K562 (cell line): ENCODE data around the gene TRPM2. TPM values are rescaled to one million over a fixed set of nuclear protein-coding genes. Genes with fewer than 3 reads are reported as not detected.

ENCODE experiments used
- ATAC-seq: fragments of 200-7000 bp; cut with Tn5 transposase; 3 replicates; pipeline ENCODE4 v1.9.1; 2020; ENCODE audit warnings: moderate library complexity
- BruUV-seq: library from RNA; stranded (reverse); fragments of 400-500 nt; replicated peaks from 2 replicates; lab custom pipeline; 2021; lab: Mats Ljungman, UMichigan
- CTCF ChIA-PET: fragments of 300-600 bp; formaldehyde crosslinking; extraction: SDS; loops from one replicate; lab custom pipeline; 2021; ENCODE audit warnings: low intra/inter-chr PET ratio; lab: Yijun Ruan, JAX
- POLR2A ChIA-PET: fragments of 300-600, 350-650 bp; sonication (Branson Sonifier 250); formaldehyde crosslinking; extraction: SDS; loops from one replicate; lab custom pipeline; 2021; ENCODE audit warnings: antibody characterized with exemption, inconsistent platforms; lab: Yijun Ruan, JAX
- DNase-seq, 4 experiments: peaks; one replicate each; pipeline versions ENCODE4 v3.0.0 to v3.0.0-alpha.2; 2011 to 2018; ENCODE audit warnings: low spot score in 3 of 4, mixed read lengths in 3 of 4; ENCODE audit errors: extremely low read depth in 1 of 4
- FAIRE-seq: peaks from 2 replicates; lab custom pipeline; 2011; peaks lifted over from hg19 to GRCh38; lab: Jason Lieb, UNC
- H2AFZ ChIP-seq: 2 replicates; pipeline ENCODE4 v1.6.0; 2011; ENCODE audit warnings: low read depth, low read length, control low read depth, inconsistent platforms
- H3K27ac ChIP-seq: fragments of 200-600 bp; 3 replicates; pipeline ENCODE4 v1.8.0; 2011; ENCODE audit warnings: low read depth, mild to moderate bottlenecking, control low read depth, inconsistent platforms, low read length, moderate library complexity, mixed read lengths; ENCODE audit errors: extremely low read depth
- H3K27me3 ChIP-seq, 2 experiments: fragments of 300-600 bp in 1 of 2; 2 replicates in 1 of 2; 3 replicates in 1 of 2; pipeline versions ENCODE4 v1.6.0 to v1.8.0; 2011; ENCODE audit warnings: inconsistent platforms in 2 of 2, low read length in 2 of 2, mild to moderate bottlenecking in 1 of 2, mixed read lengths in 1 of 2, moderate library complexity in 1 of 2; ENCODE audit not compliant: control insufficient read depth in 2 of 2, insufficient read depth in 2 of 2
- H3K36me3 ChIP-seq: fragments of 300-600 bp; 3 replicates; pipeline ENCODE4 v1.8.0; 2011; ENCODE audit warnings: mild to moderate bottlenecking, low read length, inconsistent platforms; ENCODE audit not compliant: control insufficient read depth, insufficient read depth
- H3K4me1 ChIP-seq, 2 experiments: fragments of 200-600 bp in 1 of 2; replicated peaks in 1 of 2; 2 replicates in 1 of 2; 3 replicates in 1 of 2; pipeline versions ENCODE4 v1.5.1 to v1.8.0; 2011; ENCODE audit warnings: inconsistent platforms in 2 of 2, low read length in 2 of 2, mild to moderate bottlenecking in 1 of 2, mixed read lengths in 1 of 2, moderate library complexity in 1 of 2; ENCODE audit not compliant: control insufficient read depth in 2 of 2, insufficient read depth in 2 of 2
- H3K4me2 ChIP-seq: 2 replicates; pipeline ENCODE4 v1.6.1; 2011; ENCODE audit warnings: low read length, control low read depth, inconsistent platforms, mixed read lengths; ENCODE audit not compliant: insufficient read depth
- H3K4me3 ChIP-seq: fragments of 200-600 bp; sonication (generic), shearing (Covaris generic); 2 replicates; pipeline ENCODE4 v1.5.1; 2016; ENCODE audit warnings: control low read depth, inconsistent platforms
- H3K79me2 ChIP-seq: fragments of 200-600 bp; 3 replicates; pipeline ENCODE4 v1.8.0; 2011; ENCODE audit warnings: low read length, inconsistent platforms; ENCODE audit not compliant: control insufficient read depth, insufficient read depth
- H3K9ac ChIP-seq, 2 experiments: 2 replicates each; pipeline versions ENCODE4 v1.6.0 to v1.6.1; 2011; ENCODE audit warnings: low read depth in 2 of 2, low read length in 2 of 2, control low read depth in 1 of 2, inconsistent platforms in 1 of 2, mild to moderate bottlenecking in 1 of 2, mixed read lengths in 1 of 2; ENCODE audit not compliant: insufficient read depth in 1 of 2
- H3K9me1 ChIP-seq: one replicate; pipeline ENCODE4 v1.6.0; 2011; ENCODE audit warnings: inconsistent platforms, mild to moderate bottlenecking, low read length, moderate library complexity; ENCODE audit not compliant: control insufficient read depth, insufficient read depth
- H3K9me3 ChIP-seq: replicated peaks from 2 replicates; pipeline ENCODE4 v1.5.1; 2011; ENCODE audit warnings: low read depth, low read length, inconsistent platforms; ENCODE audit not compliant: control insufficient read depth, insufficient read depth
- H4K20me1 ChIP-seq: replicated peaks from 2 replicates; pipeline ENCODE4 v1.6.1; 2011; ENCODE audit warnings: low read length, inconsistent platforms, mixed read lengths; ENCODE audit not compliant: control insufficient read depth, insufficient read depth
- E2F5 ChIP-seq: sonication (generic); formaldehyde crosslinking; IDR thresholded peaks from 2 replicates; pipeline ENCODE4 v1.8.0; 2022; ENCODE audit warnings: mild to moderate bottlenecking, missing genetic modification reagents
- ERF ChIP-seq: fragments of 450-650 bp; formaldehyde crosslinking; IDR thresholded peaks from 2 replicates; pipeline ENCODE4 v1.4.0; 2020; ENCODE audit warnings: mild to moderate bottlenecking, mixed read lengths
- ETV1 ChIP-seq: fragments of 450-650 bp; conservative IDR thresholded peaks from 2 replicates; pipeline ENCODE4 v1.6.1; 2016; ENCODE audit warnings: missing genetic modification characterization, control low read depth, low read depth, missing compliant biosample characterization
- FOXA1 ChIP-seq: fragments of 450-650 bp; IDR thresholded peaks from 2 replicates; pipeline ENCODE4 v1.6.1; 2016; ENCODE audit warnings: mild to moderate bottlenecking, borderline replicate concordance
- FOXP1 ChIP-seq: sonication (generic); formaldehyde crosslinking; IDR thresholded peaks from 2 replicates; pipeline ENCODE4 v1.8.0; 2022; ENCODE audit warnings: mild to moderate bottlenecking, missing genetic modification reagents
- HDAC6 ChIP-seq: IDR thresholded peaks from 2 replicates; pipeline ENCODE4 v1.6.1; 2012; ENCODE audit warnings: low read depth, mild to moderate bottlenecking, control low read depth, inconsistent platforms, low read length, moderate library complexity
- NCOR1 ChIP-seq: fragments of 450-650 bp; IDR thresholded peaks from 2 replicates; pipeline ENCODE4 v1.6.1; 2016; ENCODE audit warnings: mild to moderate bottlenecking, moderate library complexity
- NR2C2 ChIP-seq, 2 experiments: fragments of 200-800 bp in 1 of 2; sonication (Bioruptor generic) in 1 of 2; sonication (generic) in 1 of 2; formaldehyde crosslinking in 1 of 2; IDR thresholded peaks; 2 replicates each; pipeline versions ENCODE4 v1.6.1 to v1.8.0; 2016 to 2022; ENCODE audit warnings: mild to moderate bottlenecking in 1 of 2, missing compliant biosample characterization in 1 of 2, missing genetic modification characterization in 1 of 2, missing genetic modification reagents in 1 of 2
- PRMT5 ChIP-seq: sonication (generic); formaldehyde crosslinking; IDR thresholded peaks from 2 replicates; pipeline ENCODE4 v1.5.0; 2020; ENCODE audit warnings: missing genetic modification reagents
- RBM17 ChIP-seq: fragments of 200-400 bp; formaldehyde crosslinking; IDR thresholded peaks from 2 replicates; pipeline ENCODE4 v1.6.1; 2017; ENCODE audit warnings: low read depth, mild to moderate bottlenecking, low read length, borderline replicate concordance
- RBM34 ChIP-seq: fragments of 200-400 bp; formaldehyde crosslinking; IDR thresholded peaks from 2 replicates; pipeline ENCODE4 v1.6.1; 2018; ENCODE audit warnings: low read length, borderline replicate concordance; ENCODE audit not compliant: insufficient read depth
- SMAD2 ChIP-seq: fragments of 150-350 bp; IDR thresholded peaks from 2 replicates; pipeline ENCODE4 v1.6.1; 2014; ENCODE audit warnings: low read depth, mild to moderate bottlenecking, low read length
- SNAPC5 ChIP-seq: fragments of 250-450 bp; sonication (Bioruptor Pico); IDR thresholded peaks from 2 replicates; pipeline ENCODE4 v1.8.0; 2021; ENCODE audit warnings: moderate library complexity, mild to moderate bottlenecking, inconsistent platforms
- SPI1 ChIP-seq: IDR thresholded peaks from 2 replicates; pipeline ENCODE4 v1.6.1; 2011; ENCODE audit warnings: low read depth, low read length, control low read depth, borderline replicate concordance
- SREBF1 ChIP-seq: fragments of 150-350 bp; IDR thresholded peaks from 2 replicates; pipeline ENCODE4 v1.6.1; 2014; ENCODE audit warnings: antibody characterized with exemption, low read depth, low read length, borderline replicate concordance
- TCF7 ChIP-seq: sonication (generic); IDR thresholded peaks from 2 replicates; pipeline ENCODE4 v1.6.1; 2016; ENCODE audit warnings: antibody characterized with exemption, borderline replicate concordance
- ZNF24 ChIP-seq: fragments of 450-650 bp; IDR thresholded peaks from 2 replicates; pipeline ENCODE4 v1.6.1; 2016
- WGBS: fragments of 100-300 bp; shearing (Covaris generic); methylation state at CpG from one replicate; pipeline ENCODE4 v1.1.6; 2016; ENCODE audit warnings: low coverage, mixed read lengths; ENCODE audit not compliant: insufficient coverage; ENCODE audit errors: missing lambda C conversion rate; 5-methylcytosine and 5-hydroxymethylcytosine counted together
- in situ Hi-C: fragments of 300-500 bp; cut with MboI; formaldehyde crosslinking; loops from 4 replicates; pipeline ENCODE4 v1.15.0; 2018; ENCODE audit warnings: inconsistent platforms, mixed read lengths
- intact Hi-C: fragments of 100-400 bp; cut with micrococcal nuclease; formaldehyde crosslinking; loops from 2 replicates; pipeline ENCODE4 v1.14.2; 2022
- polyA plus RNA-seq, 8 experiments: library from polyadenylated mRNA; depleted of rRNA in 4 of 8; stranded (reverse) in 5 of 8; unstranded in 3 of 8; fragments of >200 nt; fragmentation: Nextera tagmentation in 2 of 8; fragmentation: Illumina TruSeq in 1 of 8; extraction: Ambion mirVana in 2 of 8; extraction: Trizol in 1 of 8; gene quantifications; 2 replicates each; pipeline versions ENCODE4 v1.2.1 to v1.2.3, GENCODE V29; 2011 to 2014; ENCODE audit warnings: inconsistent platforms in 1 of 8, missing spikeins in 1 of 8
- total RNA-seq, 7 experiments: library from RNA; depleted of rRNA in 6 of 7; stranded (reverse); fragments of >200 nt in 6 of 7; fragmentation: Illumina TruSeq in 2 of 7; extraction: Trizol in 2 of 7; gene quantifications; 2 replicates each; pipeline versions ENCODE4 v1.2.1 to v1.2.3, GENCODE V29; 2011 to 2021; ENCODE audit warnings: low replicate concordance in 1 of 7

The TRPM2 gene
- total and polyA plus RNA-seq, 9 of the 15 experiments (the other 6 are each of a cell fraction or from before 2014, with no cell fraction given): 0.33 to 2.1 (median 0.98) TPM; not detected in 2

- no TSS peak for BruUV-seq
- WGBS: 6% methylated on average over 13 of the region's 13 CpGs
- H3K9me3 ChIP-seq: no peaks in the 10 kb centered on the region; the same call in 1 of the 2 replicates
- no peak for DNase-seq
- ChIA-PET POLR2A (no interaction called here), CTCF (no interaction called here)
- no peak overlapping the region for H3K27ac ChIP-seq
- H3K36me3 ChIP-seq: no peaks in the 10 kb centered on the region
- H3K4me1 ChIP-seq: peaks cover 0 to 13% of the 10 kb centered on the region in 2 experiments; a peak in 1 of 5 replicates
- no peaks in the 10 kb centered on the region for H3K79me2 ChIP-seq
- intact Hi-C loops: no loop called here
- H3K9me1 ChIP-seq: no peaks in the 10 kb centered on the region
- no peak overlapping the region for H2AFZ ChIP-seq
- H4K20me1 ChIP-seq: 0 out of 2 replicates have a peak, but pooled peaks cover 9% of the 10 kb centered on the region
- no peak for ATAC-seq
- H3K4me2 ChIP-seq: no peak overlapping the region
- no peak for FAIRE-seq
- no peak overlapping the region for H3K9ac ChIP-seq
- peaks cover 7 to 74% of the 10 kb centered on the region in 2 experiments; a peak in 3 of 5 replicates for H3K27me3 ChIP-seq
- in situ Hi-C loops: no loop called here
- H3K4me3 ChIP-seq: no peak overlapping the region
- no peak for TF ChIP-seq SPI1
- TF ChIP-seq RBM17: no peak
- TF ChIP-seq FOXA1: no peak
- no peak for TF ChIP-seq RBM34
- TF ChIP-seq PRMT5: no peak
- TF ChIP-seq SNAPC5 (CRISPR knock-in tag): no peak
- TF ChIP-seq SREBF1: no peak
- TF ChIP-seq NCOR1: no peak
- TF ChIP-seq SMAD2: no peak
- no peak for TF ChIP-seq TCF7
- no peak for TF ChIP-seq ERF (CRISPR knock-in tag)
- no peak for TF ChIP-seq E2F5 (CRISPR knock-in tag)
- TF ChIP-seq ZNF24: no peak
- no peak for TF ChIP-seq HDAC6
- TF ChIP-seq FOXP1 (CRISPR knock-in tag): no peak
- no peak for TF ChIP-seq ETV1 (tag)
- no peak for TF ChIP-seq NR2C2 (CRISPR knock-in tag; IDR thresholded peaks at IDR 0.05)
- TF ChIP-seq NR2C2 (tag; IDR thresholded peaks at IDR 0.05): no peak
These were observed 81.1 kb downstream of the TRPM2 start for GRCh38 chr21:44434568-44434925.
